Measurements from ENCODE around the gene DCDC2C. TPM values are rescaled to one million over a fixed set of nuclear protein-coding genes. Genes with fewer than 3 reads are reported as not detected.

The DCDC2C gene
- polyA plus RNA-seq, 3 donors: not detected

DNA sequence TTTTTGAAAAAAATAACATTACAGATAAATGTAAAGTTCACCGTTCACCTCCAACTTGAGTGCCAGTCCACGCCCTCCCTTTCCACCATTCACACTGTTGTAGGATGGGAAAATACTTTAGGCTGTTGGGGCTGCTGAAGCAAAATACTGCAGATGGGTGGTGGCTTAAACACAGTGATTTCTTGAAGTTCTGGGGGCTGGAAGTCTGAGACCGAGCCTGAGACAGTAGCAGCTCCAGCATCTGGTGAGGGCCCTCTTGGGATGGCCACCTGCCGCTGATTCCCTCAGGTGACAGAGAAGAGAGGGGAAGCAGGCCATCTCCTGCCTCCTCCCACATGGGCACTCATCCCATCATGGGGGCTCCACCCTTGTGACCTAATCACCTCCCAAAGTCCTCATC, 27.7 kb upstream of the DCDC2C start:
- Histone ChIP-seq H3K27ac (ENCODE audit: low read depth in 1 of 2, low read length in 2 of 2) (no peak overlapping the region), H3K4me1 (ENCODE audit: control insufficient read depth in 1 of 2, insufficient read depth in 2 of 2, low read length in 2 of 2) (no peaks in the 10 kb centered on the region), H3K9ac (ENCODE audit: insufficient read depth, low read length, poor library complexity, severe bottlenecking) (no peak overlapping the region), H3K79me2 (ENCODE audit: insufficient read depth, low read length) (no peaks in the 10 kb centered on the region), H2AFZ (ENCODE audit: insufficient read depth, low read depth, low read length, poor library complexity, severe bottlenecking) (no peak overlapping the region), H3K4me3 (replicated peaks in 1 of 3; ENCODE audit: low read depth in 2 of 3, low read length in 3 of 3) (no peak overlapping the region), H3K36me3 (replicated peaks in 1 of 2; ENCODE audit: control insufficient read depth in 1 of 2, insufficient read depth in 2 of 2, low read length in 2 of 2) (no peaks in the 10 kb centered on the region), H3K27me3 (ENCODE audit: control insufficient read depth in 2 of 2, insufficient read depth in 2 of 2, low read length in 2 of 2) (no peaks in the 10 kb centered on the region), H3K4me2 (replicated peaks; ENCODE audit: extremely low read depth, low read length, poor library complexity, severe bottlenecking) (no peak overlapping the region), H4K20me1 (ENCODE audit: insufficient read depth, low read length) (no peaks in the 10 kb centered on the region), H3K9me3 (replicated peaks in 1 of 2; ENCODE audit: control insufficient read depth in 1 of 2, insufficient read depth in 1 of 2, low read length in 2 of 2) (no peaks in the 10 kb centered on the region)
- Mint-ChIP-seq H3K27ac (no peak overlapping the region), H3K27me3 (ENCODE audit: low read depth in 3 of 3) (peaks cover 0 to 6% (median 5%) of the 10 kb centered on the region in 3 donors), H3K4me3 (no peak overlapping the region), H3K4me1 (no peaks in the 10 kb centered on the region), H3K36me3 (no peaks in the 10 kb centered on the region), H3K9me3 (peaks cover 0 to 3% (median 0%) of the 10 kb centered on the region in 7 donors)
- TF ChIP-seq, protein P1, sequence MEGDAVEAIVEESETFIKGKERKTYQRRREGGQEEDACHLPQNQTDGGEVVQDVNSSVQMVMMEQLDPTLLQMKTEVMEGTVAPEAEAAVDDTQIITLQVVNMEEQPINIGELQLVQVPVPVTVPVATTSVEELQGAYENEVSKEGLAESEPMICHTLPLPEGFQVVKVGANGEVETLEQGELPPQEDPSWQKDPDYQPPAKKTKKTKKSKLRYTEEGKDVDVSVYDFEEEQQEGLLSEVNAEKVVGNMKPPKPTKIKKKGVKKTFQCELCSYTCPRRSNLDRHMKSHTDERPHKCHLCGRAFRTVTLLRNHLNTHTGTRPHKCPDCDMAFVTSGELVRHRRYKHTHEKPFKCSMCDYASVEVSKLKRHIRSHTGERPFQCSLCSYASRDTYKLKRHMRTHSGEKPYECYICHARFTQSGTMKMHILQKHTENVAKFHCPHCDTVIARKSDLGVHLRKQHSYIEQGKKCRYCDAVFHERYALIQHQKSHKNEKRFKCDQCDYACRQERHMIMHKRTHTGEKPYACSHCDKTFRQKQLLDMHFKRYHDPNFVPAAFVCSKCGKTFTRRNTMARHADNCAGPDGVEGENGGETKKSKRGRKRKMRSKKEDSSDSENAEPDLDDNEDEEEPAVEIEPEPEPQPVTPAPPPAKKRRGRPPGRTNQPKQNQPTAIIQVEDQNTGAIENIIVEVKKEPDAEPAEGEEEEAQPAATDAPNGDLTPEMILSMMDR (IDR thresholded peaks at IDR 0.05): no peak
- intact Hi-C loops (cut with micrococcal nuclease): no loop called here
- WGBS (ENCODE audit: insufficient coverage): 100% methylated on average over 2 of the region's 4 CpGs
- DNase-seq: no peak

DNA sequence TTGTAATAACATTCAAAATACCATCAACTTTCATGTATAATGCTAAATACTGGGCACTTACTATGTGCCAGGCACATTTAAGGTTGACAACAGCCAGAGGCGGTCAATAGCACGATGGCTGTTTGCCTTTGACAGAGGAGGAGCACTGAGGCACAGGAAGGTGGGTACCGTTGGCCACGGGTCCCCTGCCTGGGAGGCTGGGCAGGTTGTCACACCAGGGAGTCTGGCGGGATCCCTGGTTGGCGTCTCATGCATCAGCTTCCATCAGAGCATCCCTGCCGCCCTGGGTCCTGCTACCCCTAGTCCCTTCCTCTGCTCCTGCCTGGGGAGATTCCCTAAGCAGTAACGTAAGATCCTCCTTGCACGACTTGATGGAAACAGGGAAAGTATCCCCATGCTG, 25.9 kb upstream of the DCDC2C start:
- no peak for DNase-seq
- H3K9me3 Mint-ChIP-seq: peaks cover 0 to 3% (median 0%) of the 10 kb centered on the region in 7 donors
- Histone ChIP-seq H3K4me2 (replicated peaks; ENCODE audit: extremely low read depth, low read length, poor library complexity, severe bottlenecking) (no peak overlapping the region), H2AFZ (ENCODE audit: insufficient read depth, low read depth, low read length, poor library complexity, severe bottlenecking) (no peak overlapping the region), H4K20me1 (ENCODE audit: insufficient read depth, low read length) (no peaks in the 10 kb centered on the region), H3K36me3 (replicated peaks in 1 of 2; ENCODE audit: control insufficient read depth in 1 of 2, insufficient read depth in 2 of 2, low read length in 2 of 2) (no peaks in the 10 kb centered on the region), H3K9ac (ENCODE audit: insufficient read depth, low read length, poor library complexity, severe bottlenecking) (no peak overlapping the region), H3K4me1 (ENCODE audit: control insufficient read depth in 1 of 2, insufficient read depth in 2 of 2, low read length in 2 of 2) (no peaks in the 10 kb centered on the region), H3K79me2 (ENCODE audit: insufficient read depth, low read length) (no peaks in the 10 kb centered on the region), H3K27me3 (ENCODE audit: control insufficient read depth in 2 of 2, insufficient read depth in 2 of 2, low read length in 2 of 2) (no peaks in the 10 kb centered on the region), H3K4me3 (replicated peaks in 1 of 3; ENCODE audit: low read depth in 2 of 3, low read length in 3 of 3) (no peak overlapping the region), H3K9me3 (replicated peaks in 1 of 2; ENCODE audit: control insufficient read depth in 1 of 2, insufficient read depth in 1 of 2, low read length in 2 of 2) (no peaks in the 10 kb centered on the region), H3K27ac (ENCODE audit: low read depth in 1 of 2, low read length in 2 of 2) (no peak overlapping the region)
- H3K36me3 Mint-ChIP-seq: no peaks in the 10 kb centered on the region
- intact Hi-C loops (cut with micrococcal nuclease): no loop called here
- H3K27ac Mint-ChIP-seq: no peak overlapping the region
- no peaks in the 10 kb centered on the region for H3K4me1 Mint-ChIP-seq
- TF ChIP-seq, protein P1 (IDR thresholded peaks at IDR 0.05): no peak
- no peak overlapping the region for H3K4me3 Mint-ChIP-seq
- H3K27me3 Mint-ChIP-seq (ENCODE audit: low read depth in 3 of 3): peaks cover 0 to 6% (median 5%) of the 10 kb centered on the region in 3 donors
- 97% methylated on average over 7 of the region's 9 CpGs for WGBS (ENCODE audit: insufficient coverage)

All from CD14-positive monocyte (primary cell).